GM18907 (cell line): ENCODE measurements around the gene ATAD3A.

Experiments used
- ATAC-seq: cut with Tn5 transposase; IDR thresholded peaks from one replicate; pipeline ENCODE4 v1.9.1; 2021; ENCODE audit warnings: mild to moderate bottlenecking, moderate library complexity; ENCODE audit not compliant: unreplicated experiment

Gene ATAD3A

DNA sequence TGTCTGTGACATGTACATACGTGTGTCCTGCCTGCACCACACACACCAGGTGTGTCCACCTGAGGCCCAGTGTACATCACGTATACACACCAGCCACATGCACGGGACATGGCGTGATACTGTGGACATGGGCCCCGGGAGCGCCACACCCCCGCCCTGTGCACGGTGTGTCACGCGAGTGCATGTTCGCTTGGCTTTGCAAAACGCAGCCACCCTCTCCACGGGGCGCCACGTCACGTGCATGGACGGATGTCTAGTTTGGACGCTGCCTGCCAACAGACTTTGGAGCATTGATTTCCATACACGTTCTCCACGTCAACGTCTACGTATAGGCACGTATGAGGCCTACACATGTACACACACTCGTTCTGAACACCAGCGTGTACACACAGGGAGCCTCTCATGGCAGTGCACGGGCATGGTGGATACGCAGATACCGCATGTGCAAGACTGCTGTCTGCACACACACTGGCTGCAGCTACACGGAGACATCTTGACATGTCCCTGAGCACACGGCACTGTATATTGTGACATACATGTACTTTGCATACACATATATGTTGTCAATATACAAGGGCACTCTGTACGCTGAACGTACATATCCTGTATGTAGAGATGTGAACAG lies 25.8 kb downstream of the ATAD3A start:
- ATAC-seq, result no peak

DNA sequence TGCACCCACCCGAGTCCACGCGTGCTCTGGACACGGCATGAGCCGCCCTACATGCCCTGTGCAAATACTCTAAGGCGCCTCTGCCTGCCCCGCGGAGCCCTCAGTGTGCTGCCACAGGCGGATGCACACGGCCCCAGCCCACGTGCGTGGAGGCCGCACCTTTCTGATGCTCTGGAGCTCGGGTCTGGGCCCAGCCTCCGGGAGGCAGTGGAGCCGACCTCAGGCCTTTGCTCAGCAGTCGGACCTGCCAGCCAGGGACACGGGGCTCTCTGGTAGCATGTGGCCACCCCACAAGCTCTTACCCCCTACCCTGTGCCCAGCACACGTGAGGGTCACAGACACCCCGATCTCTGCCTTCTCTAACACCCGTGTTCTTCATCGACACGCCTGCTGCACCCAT lies 26.4 kb downstream of the ATAD3A start:
- ATAC-seq, result no peak

GRCh38 chr1:1538989-1539309 lies 27.0 kb downstream of the ATAD3A start:
- no peak for ATAC-seq

DNA sequence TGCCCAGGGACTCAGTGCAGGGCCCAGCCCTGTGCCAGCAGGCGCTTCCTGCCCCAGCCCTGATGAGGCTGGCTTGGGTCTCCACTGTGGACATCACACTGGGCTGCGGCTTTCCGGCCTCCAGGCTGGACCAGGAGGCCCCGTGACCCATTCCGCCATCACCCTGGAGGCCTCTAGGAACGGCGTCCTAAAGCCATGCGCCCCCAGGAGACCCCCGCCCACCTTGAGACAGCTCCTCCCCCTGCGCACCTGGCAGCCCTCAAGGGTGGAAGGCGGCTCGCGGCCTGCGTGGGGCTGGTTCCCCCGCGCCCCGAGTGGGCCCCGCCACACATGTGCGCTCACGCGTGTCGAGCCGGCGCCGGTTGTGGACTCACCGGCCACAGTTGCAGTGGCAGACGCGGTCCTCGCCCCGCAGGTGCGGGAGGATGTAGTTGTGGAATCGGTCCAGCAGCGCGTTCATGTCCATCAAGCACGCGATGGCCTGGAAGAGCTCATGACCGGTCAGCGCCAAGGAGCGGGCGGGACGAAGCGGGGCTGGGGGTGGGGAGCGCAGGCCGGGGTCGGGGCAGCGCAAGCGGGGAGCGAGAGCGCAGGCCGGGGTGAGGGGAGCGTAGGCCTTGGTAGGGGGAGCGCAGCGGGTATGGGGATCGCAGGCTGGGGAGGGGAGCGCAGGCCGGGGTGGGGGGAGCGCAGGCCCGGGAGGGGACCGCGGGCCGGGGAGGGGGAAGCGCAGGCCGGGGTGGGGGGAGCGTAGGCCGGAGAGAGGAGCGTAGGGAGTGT lies 27.5 kb downstream of the ATAD3A start:
- ATAC-seq, result no peak

GRCh38 chr1:1540090-1540817 lies 28.3 kb downstream of the ATAD3A start, which contains the start of gene TMEM240:
Gene TMEM240, minus strand, starts transcription at chr1:1540624. Its CDS starts 278 bp downstream, at chr1:1540346.
- no peak for ATAC-seq

DNA sequence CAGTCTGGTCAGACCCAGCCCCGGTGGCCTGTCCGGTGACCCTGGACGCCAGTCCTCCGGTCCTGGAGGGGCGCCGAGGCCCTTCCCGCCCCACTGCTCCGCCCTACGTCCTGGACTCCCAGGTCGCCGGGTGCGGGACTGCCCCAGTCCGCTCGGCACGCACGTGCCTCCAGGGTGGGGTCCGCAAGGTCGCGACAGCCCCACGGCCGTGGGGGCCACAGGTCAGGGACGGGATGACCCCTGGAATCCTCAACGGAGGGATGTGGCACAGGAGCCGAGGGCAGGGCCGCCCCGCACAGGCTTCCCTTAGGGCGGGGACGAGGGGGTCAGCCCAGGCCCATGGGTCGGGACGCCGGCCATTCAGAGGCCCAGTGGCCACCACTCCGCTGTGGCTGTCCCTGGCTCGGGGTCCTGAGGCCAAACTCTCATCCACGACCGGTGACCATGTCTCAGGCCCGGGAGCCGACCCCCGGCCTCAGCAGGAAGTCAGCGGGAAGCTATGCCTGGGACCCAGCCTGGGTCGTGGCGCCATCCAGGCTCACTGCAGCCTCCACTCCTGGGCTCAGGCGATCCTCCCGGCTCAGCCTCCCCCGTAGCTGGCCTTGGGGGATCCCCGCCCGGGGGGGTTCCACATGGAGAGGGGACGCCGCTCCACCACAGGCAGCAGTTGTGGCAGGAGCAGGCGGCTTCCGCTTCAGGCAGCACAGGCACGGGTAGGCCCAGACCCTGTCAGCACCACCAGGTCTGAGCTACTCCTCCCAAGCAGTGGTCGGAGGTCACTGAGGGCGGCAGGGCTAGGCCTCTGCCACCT lies 29.1 kb downstream of the ATAD3A start:
- ATAC-seq, result no peak

DNA sequence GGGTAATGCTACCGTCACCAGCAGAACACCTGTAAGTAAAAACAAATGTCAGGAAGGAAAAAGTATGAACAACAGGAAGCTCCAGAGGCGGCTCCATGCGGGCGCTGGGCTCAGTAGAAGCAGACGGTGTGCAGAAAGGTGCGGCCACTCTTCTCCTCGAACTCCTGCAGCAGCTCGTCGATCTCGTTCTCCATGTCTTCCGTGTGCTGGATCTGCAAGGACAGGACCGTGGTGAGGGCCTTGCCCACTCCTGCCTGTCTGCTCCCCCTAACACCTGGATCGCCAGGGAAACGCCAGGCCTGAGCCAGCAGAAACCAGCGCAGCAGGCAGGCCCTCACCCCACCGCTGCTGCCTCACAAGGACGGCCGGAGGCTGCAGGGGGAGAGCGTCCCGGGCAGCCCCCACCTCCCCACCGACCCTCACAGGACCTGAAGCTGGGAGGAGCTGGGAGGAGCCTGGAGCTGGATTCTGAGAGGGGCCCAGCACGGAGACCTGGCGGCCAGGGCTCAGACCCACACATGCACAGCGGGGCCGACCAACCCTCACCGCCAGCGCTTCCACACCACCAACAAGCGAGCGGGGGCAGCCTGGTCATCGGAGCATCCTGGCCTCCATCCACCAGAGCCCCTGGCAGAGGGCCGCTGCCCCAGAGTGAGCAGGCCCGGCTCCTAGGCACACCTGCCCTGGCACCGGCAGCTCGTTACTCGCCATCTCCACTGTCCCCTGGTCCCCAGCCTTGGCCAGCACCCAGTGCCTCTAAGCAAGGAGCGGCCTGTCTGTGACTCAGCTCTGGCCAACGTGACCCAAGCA lies 30.2 kb downstream of the ATAD3A start:
- ATAC-seq, result no peak

DNA sequence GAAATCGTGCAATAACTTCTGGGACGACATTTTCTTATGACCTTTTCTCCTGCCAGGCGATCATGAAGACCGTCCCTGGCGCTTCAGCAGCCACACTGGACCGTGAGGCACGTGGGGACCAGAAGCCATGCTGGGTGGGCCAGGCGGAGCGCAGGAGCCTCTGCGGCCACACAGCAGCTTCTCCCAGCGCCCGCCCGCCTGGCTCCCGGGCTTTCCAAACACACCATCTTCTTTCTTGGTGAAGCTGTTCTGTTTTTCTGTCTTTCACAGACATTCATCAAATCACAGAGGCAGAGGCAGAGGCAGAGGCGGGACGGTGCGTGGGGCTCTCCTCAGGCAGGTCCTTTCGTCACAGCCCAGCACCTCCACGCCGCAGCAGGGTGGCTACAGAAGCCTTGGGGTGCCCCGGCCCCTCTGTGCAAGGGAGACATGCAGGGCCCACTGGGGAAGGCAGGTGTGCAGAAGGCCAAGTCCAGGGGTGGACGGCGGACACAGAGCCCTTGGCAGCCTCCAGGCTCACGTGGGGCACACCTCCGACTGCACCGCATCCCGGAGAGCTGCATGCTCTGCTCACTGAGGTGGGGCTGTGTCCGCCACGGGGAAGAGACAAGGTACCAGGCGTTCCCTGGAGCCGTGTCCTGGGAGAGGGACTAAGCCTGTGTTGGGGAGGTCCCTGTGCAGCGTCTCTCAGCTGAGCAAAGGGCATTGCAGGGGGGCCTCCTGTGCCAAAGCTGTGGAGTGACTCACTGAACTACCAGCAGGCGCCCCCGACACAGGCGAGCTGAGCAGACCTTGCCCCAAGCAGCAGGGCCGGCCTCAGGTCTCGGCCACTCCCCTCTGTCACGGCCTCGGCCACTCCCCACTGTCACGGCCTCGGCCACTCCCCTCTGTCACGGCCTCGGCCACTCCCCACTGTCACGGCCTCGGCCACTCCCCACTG lies 31.1 kb downstream of the ATAD3A start:
- ATAC-seq, result no peak

DNA sequence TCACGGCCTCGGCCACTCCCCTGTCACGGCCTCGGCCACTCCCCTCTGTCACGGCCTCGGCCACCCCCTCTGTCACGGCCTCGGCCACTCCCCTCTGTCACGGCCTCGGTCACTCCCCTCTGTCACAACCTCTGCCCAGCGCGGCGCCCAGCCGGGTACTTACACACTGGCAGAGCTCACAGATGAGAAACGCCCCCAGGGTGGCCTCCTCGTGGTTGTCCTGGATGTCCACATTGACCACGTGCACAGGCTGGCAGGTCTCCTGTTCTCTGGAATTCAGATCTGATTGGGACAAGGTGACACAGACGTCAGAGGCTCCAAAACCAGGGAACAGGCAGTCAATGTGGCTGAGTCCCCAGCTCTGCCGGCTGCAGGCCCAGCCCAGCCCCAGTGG lies 31.7 kb downstream of the ATAD3A start:
- ATAC-seq, result no peak

GRCh38 chr1:1544544-1544943 lies 32.6 kb downstream of the ATAD3A start:
- ATAC-seq, result no peak

DNA sequence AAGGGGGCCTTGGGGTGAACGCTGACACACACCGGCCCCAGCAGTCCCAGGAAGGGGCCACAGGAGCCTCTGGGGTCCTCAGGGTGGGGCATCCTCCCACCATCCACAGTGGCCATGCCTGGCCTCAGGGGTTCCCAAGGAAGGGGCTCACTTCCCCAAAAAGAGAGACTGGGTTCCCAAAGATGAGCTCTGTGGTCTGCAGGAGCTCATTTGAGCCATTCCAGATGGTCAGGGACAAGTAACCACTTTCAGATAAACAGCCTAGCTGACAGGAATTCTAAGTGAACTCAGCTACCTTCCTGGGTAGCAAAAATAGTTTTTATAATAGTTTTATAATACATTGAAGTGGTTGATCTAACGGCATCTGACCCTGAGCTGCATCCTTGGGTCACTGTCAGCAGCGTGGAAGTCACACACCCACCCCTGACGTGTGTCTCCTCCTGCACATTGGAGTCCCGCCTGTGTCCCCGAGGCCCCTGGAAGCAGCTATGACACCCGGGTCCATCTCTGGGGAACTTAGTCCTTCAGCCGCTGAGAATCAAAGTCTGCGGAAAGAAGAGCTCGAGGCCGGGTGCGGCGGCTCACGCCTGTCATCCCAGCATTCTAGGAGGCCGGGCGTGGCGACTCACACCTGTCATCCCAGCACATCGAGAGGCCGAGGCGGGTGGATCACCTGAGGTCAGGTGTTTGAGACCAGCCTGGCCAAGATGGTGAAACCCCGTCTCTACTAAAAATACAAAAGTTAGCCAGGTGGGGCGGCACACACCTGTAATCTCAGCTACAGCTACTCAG lies 34.2 kb downstream of the ATAD3A start:
- ATAC-seq, result no peak

- ATAC-seq, result no peak
Observed at GRCh38 chr1:1547011-1547410, 35.0 kb downstream of the ATAD3A start.

DNA sequence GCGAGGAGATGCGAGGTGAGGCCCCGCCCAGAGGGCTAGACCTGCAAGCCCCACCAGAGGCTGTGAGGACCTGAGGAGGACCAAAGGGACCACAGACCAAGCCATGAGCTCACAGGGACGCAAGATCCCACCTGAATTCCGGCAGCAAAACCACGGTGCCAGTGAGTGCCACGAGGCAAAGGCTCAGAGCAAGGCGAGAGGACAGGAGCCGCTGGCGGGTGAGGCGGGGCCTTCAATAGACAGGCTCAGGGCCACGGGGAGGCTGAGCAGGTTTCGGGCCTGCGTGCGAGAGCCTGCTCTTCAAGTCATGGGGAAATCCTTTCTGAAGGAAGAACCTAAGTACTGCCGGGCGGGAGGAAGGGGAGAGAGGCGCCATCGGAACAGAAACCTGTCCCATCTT lies 35.5 kb downstream of the ATAD3A start:
- no peak for ATAC-seq

DNA sequence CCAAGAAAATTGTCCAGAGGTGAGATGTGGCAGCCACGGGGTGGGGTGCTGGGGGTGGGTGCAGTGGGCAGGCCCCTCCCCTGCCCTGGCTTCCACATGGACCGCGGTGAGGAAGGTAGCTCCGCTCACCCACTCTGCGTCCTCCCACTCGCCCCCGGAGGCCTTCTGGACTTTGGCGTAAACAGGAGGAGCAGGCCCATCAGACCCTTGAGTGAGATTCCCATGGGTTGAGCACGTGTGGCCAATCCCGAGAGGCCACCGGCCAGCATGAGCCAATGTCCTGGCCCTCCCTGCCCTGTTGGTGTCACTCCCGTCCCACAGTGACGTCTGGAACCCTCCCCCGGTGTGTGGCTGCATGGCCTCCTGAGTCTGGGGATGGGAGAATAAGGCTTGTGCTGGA lies 36.6 kb downstream of the ATAD3A start:
- ATAC-seq, result no peak

GRCh38 chr1:1550087-1550486 lies 38.1 kb downstream of the ATAD3A start:
- no peak for ATAC-seq

- ATAC-seq, result no peak
Observed at GRCh38 chr1:1550591-1551432, 38.9 kb downstream of the ATAD3A start.

- no peak for ATAC-seq
Observed at GRCh38 chr1:1551524-1552262, 39.7 kb downstream of the ATAD3A start.
